K562 (cell line): ENCODE data around the gene ESCO1. TPM values are rescaled to one million over a fixed set of nuclear protein-coding genes. Genes with fewer than 3 reads are reported as not detected.
A peak's percentile ranks its signal among the peaks of the same experiment; 100 is the strongest.

Experiments used
- MGA ChIP-seq: fragments of 450-650 bp; IDR thresholded peaks from 2 replicates; pipeline ENCODE4 v1.6.1; 2016; ENCODE audit warnings: mild to moderate bottlenecking, moderate library complexity
- ZNF764 ChIP-seq: fragments of 250-450 bp; sonication (Bioruptor Pico); IDR thresholded peaks from 2 replicates; pipeline ENCODE4 v1.4.0; 2020; ENCODE audit warnings: low read depth, mild to moderate bottlenecking, moderate library complexity
- polyA plus RNA-seq, 8 experiments: library from polyadenylated mRNA; depleted of rRNA in 4 of 8; stranded (reverse) in 5 of 8; unstranded in 3 of 8; fragments of >200 nt; fragmentation: Nextera tagmentation in 2 of 8; fragmentation: Illumina TruSeq in 1 of 8; extraction: Ambion mirVana in 2 of 8; extraction: Trizol in 1 of 8; gene quantifications; 2 replicates each; pipeline versions ENCODE4 v1.2.1 to v1.2.3, GENCODE V29; 2011 to 2014; ENCODE audit warnings: inconsistent platforms in 1 of 8, missing spikeins in 1 of 8
- total RNA-seq, 7 experiments: library from RNA; depleted of rRNA in 6 of 7; stranded (reverse); fragments of >200 nt in 6 of 7; fragmentation: Illumina TruSeq in 2 of 7; extraction: Trizol in 2 of 7; gene quantifications; 2 replicates each; pipeline versions ENCODE4 v1.2.1 to v1.2.3, GENCODE V29; 2011 to 2021; ENCODE audit warnings: low replicate concordance in 1 of 7

Gene ESCO1
- total and polyA plus RNA-seq, 9 of the 15 experiments (the other 6 are each of a cell fraction or from before 2014, with no cell fraction given) = 15.0 to 31.3 (median 19.6) TPM

DNA sequence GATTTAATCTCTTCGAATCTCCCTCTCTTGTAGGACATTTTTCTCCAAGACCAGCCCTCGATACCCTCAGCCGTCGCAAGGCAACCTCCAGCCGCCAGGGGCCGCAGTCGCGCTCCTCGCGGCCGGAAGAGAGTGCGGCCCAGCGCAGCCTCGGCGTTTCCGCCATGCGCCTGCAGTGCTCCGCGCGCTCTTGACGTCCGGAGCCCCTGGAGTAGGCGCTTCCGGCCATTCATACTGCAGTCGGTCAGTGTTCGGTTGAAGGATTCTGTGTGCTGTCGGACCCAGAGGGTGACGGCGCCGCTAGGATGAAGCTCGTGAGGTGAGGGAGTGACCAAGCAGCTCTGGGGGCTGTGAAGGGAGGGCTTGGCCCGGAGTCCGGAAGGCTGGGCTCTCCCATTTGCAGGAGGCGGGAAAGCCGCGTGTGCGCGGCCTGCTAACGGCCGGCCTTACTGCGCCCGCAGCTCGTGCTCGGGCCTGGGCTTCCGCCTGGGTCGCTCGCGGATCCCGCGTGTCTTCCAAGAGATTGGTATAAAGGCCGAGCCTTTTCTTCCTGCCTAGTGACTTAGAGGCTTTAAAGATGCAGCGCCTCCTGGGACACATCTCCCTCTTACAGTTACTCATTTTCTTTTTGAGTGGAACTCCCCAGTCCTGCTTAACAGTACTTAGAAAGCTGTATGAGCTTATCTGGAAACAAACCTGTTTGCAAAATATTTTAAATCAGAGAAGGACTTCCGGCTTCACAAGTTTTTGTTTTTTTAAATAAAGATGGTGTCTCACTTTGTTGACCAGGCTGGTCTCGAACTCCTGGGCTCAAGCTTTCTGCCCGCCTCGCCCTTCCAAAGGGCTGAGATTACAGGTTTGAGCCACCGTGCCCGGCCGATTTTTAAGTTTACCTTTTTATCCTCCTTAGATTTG is 11.9 kb upstream of the ESCO1 start, which contains the start of gene SNRPD1 (continued):
- TF ChIP-seq MGA (peak; percentile 96), ZNF764 (CRISPR knock-in tag) (0 out of 2 replicates have a peak, but pooled peaks have one; percentile 15)
